LHCN-M2 (cell line): Measurements from ENCODE around the gene TRIM72. TPM values are rescaled to one million over a fixed set of nuclear protein-coding genes. Genes with fewer than 3 reads are reported as not detected.
"Not testable (repeated sequence)": the region's sequence is repeated elsewhere in the genome, so short reads cannot be mapped to it uniquely, and the experiment has no call there.

Source experiments
- DNase-seq: peaks from one replicate; pipeline ENCODE4 v3.0.0-alpha.2; 2012; ENCODE audit warnings: low read depth
- total RNA-seq: library from RNA; depleted of rRNA; stranded (reverse); fragments of >200 nt; gene quantifications from 2 replicates; pipeline ENCODE4 v1.2.3, GENCODE V29; 2014

The TRIM72 gene
- total RNA-seq, 1 experiment from 2014 or later: 56.5 TPM

GRCh38 chr16:31253642-31254045 is 39.7 kb downstream of the TRIM72 start:
- peak; percentile 17 for DNase-seq

GRCh38 chr16:31256466-31256865 is 42.5 kb downstream of the TRIM72 start:
- DNase-seq: no peak

GRCh38 chr16:31258366-31258765 is 44.4 kb downstream of the TRIM72 start:
- no peak for DNase-seq

- no peak for DNase-seq
Measured at GRCh38 chr16:31260136-31260931, 46.4 kb downstream of the TRIM72 start.

GRCh38 chr16:31262084-31262483 is 48.2 kb downstream of the TRIM72 start:
- no peak for DNase-seq

- DNase-seq: peak; percentile 10
Measured at GRCh38 chr16:31265329-31266245, 51.7 kb downstream of the TRIM72 start.

GRCh38 chr16:31267332-31268032 is 53.6 kb downstream of the TRIM72 start:
- DNase-seq: no peak

- no peak for DNase-seq
Measured at GRCh38 chr16:31268033-31268365, 54.1 kb downstream of the TRIM72 start.

GRCh38 chr16:31268891-31269290 is 55.0 kb downstream of the TRIM72 start:
- DNase-seq: no peak

- DNase-seq: no peak
Measured at GRCh38 chr16:31269541-31269940, 55.6 kb downstream of the TRIM72 start.

- DNase-seq: not testable (repeated sequence)
Measured at GRCh38 chr16:31269973-31270372, 56.1 kb downstream of the TRIM72 start.

GRCh38 chr16:31270795-31271194 is 56.9 kb downstream of the TRIM72 start:
- DNase-seq: no peak

- DNase-seq: no peak
Measured at GRCh38 chr16:31271621-31272190, 57.8 kb downstream of the TRIM72 start.

GRCh38 chr16:31273187-31273586 is 59.3 kb downstream of the TRIM72 start:
- no peak for DNase-seq

GRCh38 chr16:31273676-31274075 is 59.8 kb downstream of the TRIM72 start:
- DNase-seq: no peak

GRCh38 chr16:31274831-31275816 is 61.2 kb downstream of the TRIM72 start:
- no peak for DNase-seq

- DNase-seq: no peak
Measured at GRCh38 chr16:31276600-31276999, 62.7 kb downstream of the TRIM72 start.

GRCh38 chr16:31277659-31278260 is 63.8 kb downstream of the TRIM72 start:
- no peak for DNase-seq

- DNase-seq: not testable (repeated sequence)
Measured at GRCh38 chr16:31278853-31279252, 64.9 kb downstream of the TRIM72 start.
